Activated B cell treated with CpG ODN at 0.5 μM for 24 hours (primary cell): ENCODE data around the gene BTBD16. TPM values are rescaled to one million over a fixed set of nuclear protein-coding genes. Genes with fewer than 3 reads are reported as not detected.

Experiments
- ATAC-seq: fragments of 200-7000 bp; cut with Tn5 transposase; one replicate; pipeline ENCODE4 v1.10.0; 2021; ENCODE audit warnings: low read depth, mild to moderate bottlenecking, moderate library complexity
- CTCF ChIA-PET: fragments of 350-600 bp; sonication (Branson Sonifier 250); formaldehyde crosslinking; loops from one replicate; lab custom pipeline; 2021; ENCODE audit warnings: antibody characterized with exemption; lab: Charles Lee
- POLR2A ChIA-PET: fragments of 350-600 bp; sonication (Branson Sonifier 250); formaldehyde crosslinking; loops from one replicate; lab custom pipeline; 2021; ENCODE audit warnings: antibody characterized with exemption; lab: Charles Lee
- DNase-seq: peaks from one replicate; pipeline ENCODE4 v3.0.0; 2022
- H3K27ac Mint-ChIP-seq: one replicate; pipeline ENCODE4 v1.8.0; 2020; ENCODE audit warnings: mixed read lengths
- H3K27me3 Mint-ChIP-seq: one replicate; pipeline ENCODE4 v1.8.0; 2021; ENCODE audit warnings: mixed read lengths
- H3K36me3 Mint-ChIP-seq: one replicate; pipeline ENCODE4 v1.8.0; 2021; ENCODE audit warnings: low read depth, mixed read lengths
- H3K4me1 Mint-ChIP-seq: one replicate; pipeline ENCODE4 v1.8.0; 2021; ENCODE audit warnings: mixed read lengths
- H3K4me3 Mint-ChIP-seq: one replicate; pipeline ENCODE4 v1.8.0; 2020; ENCODE audit warnings: mild to moderate bottlenecking, mixed read lengths
- H3K9me3 Mint-ChIP-seq: one replicate; pipeline ENCODE4 v1.8.0; 2020; ENCODE audit warnings: mixed read lengths
- intact Hi-C: fragments of 100-400 bp; cut with micrococcal nuclease; formaldehyde crosslinking; loops from one replicate; pipeline ENCODE4 v1.15.1; 2024
- total RNA-seq: library from RNA; stranded (reverse); gene quantifications from 2 replicates; pipeline ENCODE4 v1.2.3, GENCODE V29; 2022
- TF ChIP-seq, protein P1 (sequence below): fragments of 200-600 bp; IDR thresholded peaks from one replicate; pipeline ENCODE4 v1.8.0; 2022; ENCODE audit warnings: antibody characterized with exemption, mild to moderate bottlenecking

BTBD16 gene
- total RNA-seq, 1 donor from 2014 or later: not detected

DNA sequence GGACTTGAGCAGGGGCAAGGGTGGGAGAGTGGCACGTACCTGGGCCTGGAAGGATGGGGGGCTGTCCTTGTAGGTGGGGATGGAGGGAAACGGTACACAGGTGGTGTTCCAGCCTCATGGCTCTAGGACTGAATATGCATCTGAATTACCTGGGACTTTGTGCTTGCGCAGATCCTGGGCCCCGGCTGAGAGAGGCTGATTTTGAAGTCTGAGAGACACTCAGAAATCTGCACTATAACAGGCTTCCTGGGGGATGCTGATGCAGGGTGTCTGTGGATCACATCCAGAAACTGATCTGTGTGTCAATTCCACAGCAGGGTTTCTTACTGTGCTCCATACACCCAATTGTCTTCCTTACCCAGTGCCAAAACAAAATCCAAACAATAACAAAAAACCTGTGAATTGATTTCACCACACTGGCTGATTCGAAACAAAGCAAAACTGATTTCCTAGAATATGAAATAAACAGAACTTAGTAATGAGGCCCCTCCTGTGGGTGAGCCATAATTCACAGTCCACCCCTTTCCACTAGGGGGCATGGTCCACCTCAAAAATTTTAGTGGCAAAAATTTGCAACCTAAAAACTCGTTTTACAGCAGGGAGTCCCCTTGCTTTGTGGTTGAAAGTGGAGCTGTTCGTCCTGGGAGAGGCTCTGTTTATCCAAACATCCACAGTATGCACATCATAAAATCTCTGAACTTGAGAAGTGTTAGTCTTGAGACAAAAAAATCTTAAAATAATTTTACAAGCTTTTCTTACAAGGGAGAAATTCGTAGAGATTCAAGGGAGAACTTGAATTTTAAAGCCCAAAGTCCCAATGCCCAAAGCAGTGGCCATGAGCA, 71.4 kb downstream of the BTBD16 start:
- ChIA-PET CTCF (interaction anchor here (0.7 to 4.2 kb wide), 13 partner anchors 15 to 223 kb away, joined by 3 to 64 read pairs (median 5); partner anchors contain the start of gene PLEKHA1), POLR2A (interaction anchor here (1.2 to 1.3 kb wide), 2 partner anchors 31 to 32 kb away, joined by 3 read pairs; partner anchors contain the start of gene PLEKHA1)
- TF ChIP-seq, protein P1, sequence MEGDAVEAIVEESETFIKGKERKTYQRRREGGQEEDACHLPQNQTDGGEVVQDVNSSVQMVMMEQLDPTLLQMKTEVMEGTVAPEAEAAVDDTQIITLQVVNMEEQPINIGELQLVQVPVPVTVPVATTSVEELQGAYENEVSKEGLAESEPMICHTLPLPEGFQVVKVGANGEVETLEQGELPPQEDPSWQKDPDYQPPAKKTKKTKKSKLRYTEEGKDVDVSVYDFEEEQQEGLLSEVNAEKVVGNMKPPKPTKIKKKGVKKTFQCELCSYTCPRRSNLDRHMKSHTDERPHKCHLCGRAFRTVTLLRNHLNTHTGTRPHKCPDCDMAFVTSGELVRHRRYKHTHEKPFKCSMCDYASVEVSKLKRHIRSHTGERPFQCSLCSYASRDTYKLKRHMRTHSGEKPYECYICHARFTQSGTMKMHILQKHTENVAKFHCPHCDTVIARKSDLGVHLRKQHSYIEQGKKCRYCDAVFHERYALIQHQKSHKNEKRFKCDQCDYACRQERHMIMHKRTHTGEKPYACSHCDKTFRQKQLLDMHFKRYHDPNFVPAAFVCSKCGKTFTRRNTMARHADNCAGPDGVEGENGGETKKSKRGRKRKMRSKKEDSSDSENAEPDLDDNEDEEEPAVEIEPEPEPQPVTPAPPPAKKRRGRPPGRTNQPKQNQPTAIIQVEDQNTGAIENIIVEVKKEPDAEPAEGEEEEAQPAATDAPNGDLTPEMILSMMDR: no peak
- Mint-ChIP-seq H3K4me1 (peaks cover 16% of the 10 kb centered on the region), H3K27me3 (peaks cover 13% of the 10 kb centered on the region), H3K27ac (no peak overlapping the region), H3K4me3 (no peak overlapping the region), H3K9me3 (no peaks in the 10 kb centered on the region), H3K36me3 (no peaks in the 10 kb centered on the region)
- no peak for DNase-seq
- intact Hi-C loops: loop anchor here (1.0 kb wide), 4 partner anchors 32 to 223 kb away; partner anchors contain the start of gene PLEKHA1
- peak; percentile 65 for ATAC-seq

DNA sequence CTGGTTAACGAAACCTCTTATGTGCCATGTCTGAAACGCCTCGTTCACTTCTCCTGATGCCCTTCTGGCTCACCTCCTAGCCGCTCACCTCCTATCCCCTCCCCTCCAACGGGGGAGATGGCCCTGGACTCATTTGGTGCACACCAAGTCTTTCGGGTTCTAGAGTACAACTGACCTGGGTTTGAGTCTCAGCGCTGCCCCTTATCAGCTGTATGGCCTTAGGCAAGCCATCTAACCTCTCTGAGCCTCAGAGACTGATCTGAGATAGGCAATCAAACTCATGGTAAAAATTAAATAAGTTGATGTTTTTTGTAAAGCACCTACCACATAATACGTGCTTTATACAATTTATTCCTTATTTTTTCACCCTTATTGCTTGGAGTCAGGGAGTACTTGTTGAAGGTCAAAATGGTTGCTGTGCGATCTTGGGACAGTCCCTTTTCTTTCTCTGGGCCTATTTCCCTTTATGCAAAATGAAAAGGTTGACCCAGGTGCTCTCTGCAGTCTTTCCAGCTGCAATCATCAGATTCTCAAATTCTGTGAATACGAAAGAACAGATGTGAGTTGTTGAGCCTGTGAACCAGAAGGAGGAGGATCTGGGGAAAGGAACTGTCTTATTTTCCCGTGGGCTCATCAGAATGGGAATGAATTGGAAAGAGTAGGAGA, 72.2 kb downstream of the BTBD16 start:
- H3K4me3 Mint-ChIP-seq: no peak overlapping the region
- no peak overlapping the region for H3K27ac Mint-ChIP-seq
- H3K27me3 Mint-ChIP-seq: peaks cover 10% of the 10 kb centered on the region
- CTCF ChIA-PET: interaction anchor here (0.7 to 4.2 kb wide), 14 partner anchors 16 to 222 kb away, joined by 3 to 64 read pairs (median 4); partner anchors contain the start of gene PLEKHA1
- H3K9me3 Mint-ChIP-seq: no peaks in the 10 kb centered on the region
- intact Hi-C loops: no loop called here
- POLR2A ChIA-PET: interaction anchor here (1.2 to 1.3 kb wide), 2 partner anchors 31 to 32 kb away, joined by 3 read pairs; partner anchors contain the start of gene PLEKHA1
- no peak for DNase-seq
- ATAC-seq: peak; percentile 63
- H3K4me1 Mint-ChIP-seq: peaks cover 18% of the 10 kb centered on the region
- no peaks in the 10 kb centered on the region for H3K36me3 Mint-ChIP-seq
- TF ChIP-seq, protein P1: no peak

DNA sequence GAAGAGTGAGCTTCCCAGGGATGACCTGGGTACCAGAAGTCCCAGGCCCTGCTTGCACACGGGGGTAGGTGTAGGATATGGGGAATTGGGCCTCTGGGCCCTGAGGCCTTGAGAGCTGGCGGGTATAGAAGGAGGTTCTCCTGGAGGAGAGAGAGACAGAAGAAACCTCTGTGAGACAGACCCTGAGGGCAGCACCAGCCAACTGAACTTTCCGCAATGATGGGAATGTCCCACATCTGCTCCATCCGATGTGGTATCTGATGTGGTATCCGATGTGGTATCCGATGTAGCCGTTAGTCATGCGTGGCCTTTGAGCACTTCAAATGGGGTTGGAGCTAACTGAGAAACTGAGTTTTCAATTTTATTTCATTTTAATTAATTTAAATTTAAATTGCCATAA, 72.8 kb downstream of the BTBD16 start:
- intact Hi-C loops: no loop called here
- TF ChIP-seq, protein P1: no peak
- H3K9me3 Mint-ChIP-seq: no peaks in the 10 kb centered on the region
- H3K27ac Mint-ChIP-seq: no peak overlapping the region
- ATAC-seq (no peak), DNase-seq (no peak)
- H3K4me1 Mint-ChIP-seq: peaks cover 25% of the 10 kb centered on the region
- no peak overlapping the region for H3K4me3 Mint-ChIP-seq
- ChIA-PET CTCF (interaction anchor here (1.0 to 4.2 kb wide), 5 partner anchors 43 to 91 kb away, joined by 3 to 64 read pairs (median 3); no protein-coding TSS in a partner anchor), POLR2A (interaction anchor here (1.3 kb wide), 1 partner anchor 31 kb away, joined by 3 read pairs; the partner anchor contains the start of gene PLEKHA1)
- H3K27me3 Mint-ChIP-seq: peaks cover 9% of the 10 kb centered on the region
- no peaks in the 10 kb centered on the region for H3K36me3 Mint-ChIP-seq

DNA sequence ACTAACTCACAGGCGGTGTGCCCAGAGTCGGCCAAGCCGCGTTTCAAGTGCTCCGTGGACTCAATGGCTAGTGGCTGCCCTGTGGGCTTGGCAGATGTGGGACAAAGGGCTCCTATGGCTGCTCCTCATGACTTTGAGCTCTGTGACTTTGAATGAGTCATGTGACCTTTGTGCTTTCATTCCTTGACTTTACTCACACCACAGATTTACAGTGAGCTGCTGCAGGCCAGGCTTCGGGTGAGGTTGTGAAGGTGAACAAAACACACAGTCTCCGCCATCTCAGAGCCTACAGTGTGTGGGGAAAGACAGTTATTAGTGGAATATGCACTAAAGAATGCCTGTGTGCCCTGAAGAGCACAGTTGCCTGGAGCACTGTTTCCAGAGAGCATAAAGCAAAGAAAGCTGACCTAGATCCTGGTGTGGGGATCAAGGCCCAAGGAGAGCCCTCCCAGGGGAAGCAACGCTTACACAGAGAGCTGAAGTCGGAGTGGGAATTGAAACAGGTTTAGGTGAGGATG, 73.7 kb downstream of the BTBD16 start:
- intact Hi-C loops: no loop called here

More for the DNA sequence above, 73.7 kb downstream of the BTBD16 start:
- peaks cover 9% of the 10 kb centered on the region for H3K27me3 Mint-ChIP-seq
- H3K4me1 Mint-ChIP-seq: peaks cover 27% of the 10 kb centered on the region
- H3K4me3 Mint-ChIP-seq: no peak overlapping the region
- ATAC-seq (no peak), DNase-seq (no peak)
- H3K36me3 Mint-ChIP-seq: no peaks in the 10 kb centered on the region
- CTCF ChIA-PET: interaction anchor here (1.2 to 4.2 kb wide), 2 partner anchors 62 to 90 kb away, joined by 3 to 64 read pairs; no protein-coding TSS in a partner anchor
- no peaks in the 10 kb centered on the region for H3K9me3 Mint-ChIP-seq
- POLR2A ChIA-PET: interaction anchor here (0.7 kb wide), 2 partner anchors 74 to 1074 kb away, joined by 3 to 4 read pairs; no protein-coding TSS in a partner anchor
- TF ChIP-seq, protein P1: no peak
- H3K27ac Mint-ChIP-seq: no peak overlapping the region
